Heart left ventricle (tissue), 16 donors: Measurements from ENCODE around the gene FMOD. TPM values are rescaled to one million over a fixed set of nuclear protein-coding genes. Genes with fewer than 3 reads are reported as not detected.

Experiments
- ATAC-seq, 4 donors: fragments of 200-7000 bp; cut with Tn5 transposase; one replicate each; pipeline ENCODE4 v1.9.1; 2020 to 2022; ENCODE audit warnings: moderate library complexity in 4 of 4, mild to moderate bottlenecking in 3 of 4, moderate number of reproducible peaks in 1 of 4
- DNase-seq, 5 donors: peaks; one replicate each; pipeline ENCODE4 v3.0.0-alpha.2; 2020
- H3K27ac ChIP-seq, 12 donors: fragments of 200-600 bp; sonication (generic) in 4 of 12; one replicate each; pipeline versions ENCODE4 v1.5.0 to v1.8.0; 2016 to 2022; ENCODE audit warnings: mild to moderate bottlenecking in 2 of 12
- H3K27me3 ChIP-seq, 9 donors: fragments of 200-600 bp; sonication (generic) in 2 of 9; one replicate each; pipeline versions ENCODE4 v1.5.1 to v1.8.0; 2016 to 2022; ENCODE audit warnings: mild to moderate bottlenecking in 3 of 9
- H3K36me3 ChIP-seq, 9 donors: fragments of 200-600 bp; sonication (generic) in 2 of 9; one replicate each; pipeline versions ENCODE4 v1.5.0 to v1.8.0; 2018 to 2022; ENCODE audit warnings: mild to moderate bottlenecking in 2 of 9
- H3K4me1 ChIP-seq, 12 donors: fragments of 200-600 bp; sonication (generic) in 4 of 12; one replicate each; pipeline versions ENCODE4 v1.5.0 to v1.8.0; 2016 to 2022; ENCODE audit warnings: mild to moderate bottlenecking in 3 of 12
- H3K4me3 ChIP-seq, 12 donors: fragments of 200-600 bp; sonication (generic) in 4 of 12; one replicate each; pipeline versions ENCODE4 v1.5.0 to v1.8.0; 2017 to 2022; ENCODE audit warnings: mild to moderate bottlenecking in 9 of 12, moderate library complexity in 4 of 12
- H3K9me3 ChIP-seq, 12 donors: fragments of 200-600 bp; sonication (generic) in 4 of 12; one replicate each; pipeline versions ENCODE4 v1.5.0 to v1.8.0; 2016 to 2022; ENCODE audit warnings: mild to moderate bottlenecking in 1 of 12
- POLR2A ChIP-seq, 2 donors: fragments of 450-650 bp; IDR thresholded peaks; one replicate each; pipeline ENCODE4 v1.6.1; 2017; ENCODE audit warnings: antibody characterized with exemption in 2 of 2, mild to moderate bottlenecking in 2 of 2, moderate library complexity in 2 of 2
- WGBS, 4 donors: extraction: QIAGEN DNeasy Blood & Tissue Kit in 2 of 4; methylation state at CpG; one replicate each; pipeline versions ENCODE4 v1.1.5 to v1.1.7; 2013 to 2018; 5-methylcytosine and 5-hydroxymethylcytosine counted together
- intact Hi-C, 10 donors: fragments of 100-400 bp; cut with DNase I; formaldehyde crosslinking; loops; one replicate each; pipeline versions ENCODE4 v1.11.1 to v1.14.2; 2022
- polyA plus RNA-seq, 2 donors: library from polyadenylated mRNA; stranded (reverse); fragments of 200-250 nt; gene quantifications; one replicate each; pipeline ENCODE4 v1.2.3, GENCODE V29; 2013
- total RNA-seq, 9 donors: library from RNA; depleted of rRNA in 2 of 9; stranded (reverse); fragments of >200 nt in 2 of 9; fragmentation: NEBNext Ultra II Directional in 3 of 9; extraction: Animal tissue kit (Norgen Biotek cat#: 25700) in 3 of 9; gene quantifications; one replicate each; pipeline versions ENCODE4 v1.1.0 to v1.2.4, GENCODE V29; 2016 to 2023
- TF ChIP-seq, protein P1 (sequence below), 12 donors: fragments of 200-600 bp; sonication (generic) in 4 of 12; IDR thresholded peaks; one replicate each; pipeline versions ENCODE4 v1.5.0 to v1.8.0; 2018 to 2022; ENCODE audit warnings: antibody characterized with exemption in 12 of 12, mild to moderate bottlenecking in 5 of 12
- donor health status: ischemic (EF 13 %, LVEDD 7.1; RV severe dilation, severe dysfunction).
- donor health status: healthy with polysubstance abuse.
- donor health status: DM: no; HTN: yes; CAD: no.
- donor health status: DM: no; HTN: no; CAD: no.
- donor health status: ischemic (EF 25% LVEDD 6.9; RV normal size, moderate dysfunction).
- donor health status: ischemic (EF 25% LVEDD 5.7; RV mildly dilated, moderate dysfunction).
- donor health status: healthy.
- donor health status: DM: yes; HTN: yes; CAD: no.
- donor health status: ischemic (EF 35%, LVEDD 5.7; RV mildly dilated, moderate dysfunction).
- donor health status: nonischemic (EF 11% LVEDD 7.7; RV severe dilation, severe dysfunction).
- donor health status: DM: yes; HTN: yes; CAD: no.
- donor health status: PGD.
- donor health status: ischemic (EF 29% LVEDD 5.4; RV normal size, mild dysfunction).
- donor health status: nonischemic (EF 23%, LVEDD 6.1; RV moderate dilation, normal function).

FMOD gene
- total and polyA plus RNA-seq, 11 donors = 3.0 to 33.2 (median 8.1) TPM

GRCh38 chr1:203361945-203362719 is 11.2 kb upstream of the FMOD start:
- intact Hi-C loops = loop anchor here in 1 of 10 donors (10.0 kb wide), 1 partner anchor 113 kb away; the partner anchor contains the start of gene PRELP
- Histone ChIP-seq H3K36me3 (no peaks in the 10 kb centered on the region), H3K27ac (no peak overlapping the region), H3K4me3 (no peak overlapping the region), H3K27me3 (peaks cover 0 to 12% (median 0%) of the 10 kb centered on the region in 9 donors), H3K9me3 (no peaks in the 10 kb centered on the region), H3K4me1 (peaks cover 0 to 26% (median 10%) of the 10 kb centered on the region in 12 donors)
- ATAC-seq (no peak), DNase-seq (no peak)
- TF ChIP-seq POLR2A (IDR thresholded peaks at IDR 0.05) = no peak
- TF ChIP-seq, protein P1, sequence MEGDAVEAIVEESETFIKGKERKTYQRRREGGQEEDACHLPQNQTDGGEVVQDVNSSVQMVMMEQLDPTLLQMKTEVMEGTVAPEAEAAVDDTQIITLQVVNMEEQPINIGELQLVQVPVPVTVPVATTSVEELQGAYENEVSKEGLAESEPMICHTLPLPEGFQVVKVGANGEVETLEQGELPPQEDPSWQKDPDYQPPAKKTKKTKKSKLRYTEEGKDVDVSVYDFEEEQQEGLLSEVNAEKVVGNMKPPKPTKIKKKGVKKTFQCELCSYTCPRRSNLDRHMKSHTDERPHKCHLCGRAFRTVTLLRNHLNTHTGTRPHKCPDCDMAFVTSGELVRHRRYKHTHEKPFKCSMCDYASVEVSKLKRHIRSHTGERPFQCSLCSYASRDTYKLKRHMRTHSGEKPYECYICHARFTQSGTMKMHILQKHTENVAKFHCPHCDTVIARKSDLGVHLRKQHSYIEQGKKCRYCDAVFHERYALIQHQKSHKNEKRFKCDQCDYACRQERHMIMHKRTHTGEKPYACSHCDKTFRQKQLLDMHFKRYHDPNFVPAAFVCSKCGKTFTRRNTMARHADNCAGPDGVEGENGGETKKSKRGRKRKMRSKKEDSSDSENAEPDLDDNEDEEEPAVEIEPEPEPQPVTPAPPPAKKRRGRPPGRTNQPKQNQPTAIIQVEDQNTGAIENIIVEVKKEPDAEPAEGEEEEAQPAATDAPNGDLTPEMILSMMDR (IDR thresholded peaks at IDR 0.05) = no peak
- WGBS, 4 donors = 77 to 84% (median 82%) methylated on average over 3 to 6 of the region's 6 CpGs

- Histone ChIP-seq H3K4me3 (no peak overlapping the region), H3K4me1 (peaks cover 0 to 26% (median 10%) of the 10 kb centered on the region in 12 donors), H3K9me3 (no peaks in the 10 kb centered on the region), H3K27me3 (peaks cover 0 to 12% (median 0%) of the 10 kb centered on the region in 9 donors), H3K36me3 (no peaks in the 10 kb centered on the region), H3K27ac (no peak overlapping the region)
- WGBS, 4 donors = 94 to 96% (median 94%) methylated on average over 9 to 10 of the region's 10 CpGs
- ATAC-seq (no peak), DNase-seq (no peak)
- intact Hi-C loops = loop anchor here in 1 of 10 donors (10.0 kb wide), 1 partner anchor 114 kb away; the partner anchor contains the start of gene PRELP
- TF ChIP-seq, protein P1 (IDR thresholded peaks at IDR 0.05) = no peak
- TF ChIP-seq POLR2A (IDR thresholded peaks at IDR 0.05) = no peak
Observed at GRCh38 chr1:203360547-203361185, 9.7 kb upstream of the FMOD start.

- H3K36me3 ChIP-seq = no peaks in the 10 kb centered on the region
- DNase-seq (no peak), ATAC-seq (no peak)
- no peak for TF ChIP-seq POLR2A (IDR thresholded peaks at IDR 0.05)
- TF ChIP-seq, protein P1 (IDR thresholded peaks at IDR 0.05) = no peak
- no peak overlapping the region for H3K4me3 ChIP-seq
- H3K27ac ChIP-seq = no peak overlapping the region
- H3K4me1 ChIP-seq = peaks cover 0 to 16% (median 2%) of the 10 kb centered on the region in 12 donors
- H3K27me3 ChIP-seq = peaks cover 0 to 7% (median 0%) of the 10 kb centered on the region in 9 donors
- intact Hi-C loops = loop anchor here in 1 of 10 donors (10.0 kb wide), 1 partner anchor 346 kb away; no protein-coding TSS in a partner anchor
- H3K9me3 ChIP-seq = no peaks in the 10 kb centered on the region
Observed at GRCh38 chr1:203359010-203359571, 8.2 kb upstream of the FMOD start.

DNA sequence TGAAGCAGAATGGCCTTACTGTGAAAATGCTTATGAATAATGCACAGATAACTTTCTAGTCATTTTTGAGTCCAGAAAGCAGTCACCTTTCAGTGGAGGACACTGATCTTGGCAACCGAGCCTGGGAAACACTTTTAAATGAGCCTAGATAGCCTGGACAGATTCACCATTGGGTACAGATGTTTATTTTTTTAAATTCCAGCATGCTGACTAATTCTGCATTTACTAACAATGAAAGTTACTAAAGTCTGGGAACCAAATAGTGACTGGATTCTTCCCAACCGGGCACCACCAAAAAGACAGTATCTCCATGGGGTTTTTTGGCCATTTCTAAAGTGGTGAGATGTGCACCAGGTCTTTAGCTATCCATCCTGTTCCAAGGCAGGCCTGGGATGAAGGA is 3.3 kb upstream of the FMOD start:
- no peaks in the 10 kb centered on the region for H3K9me3 ChIP-seq
- 63 to 82% (median 71%) methylated on average over 2 of the region's 2 CpGs for WGBS, 4 donors
- H3K36me3 ChIP-seq = peaks cover 0 to 1% (median 0%) of the 10 kb centered on the region in 9 donors
- intact Hi-C loops = loop anchor here in 2 of 10 donors (5.0 to 10.0 kb wide), 2 partner anchors 348 to 351 kb away; no protein-coding TSS in a partner anchor
- DNase-seq (no peak), ATAC-seq (no peak)
- peak overlapping the region in 1 of 12 donors; percentile 45 for H3K27ac ChIP-seq
- H3K4me3 ChIP-seq = no peak overlapping the region
- H3K4me1 ChIP-seq = peaks cover 0 to 23% (median 0%) of the 10 kb centered on the region in 12 donors
- TF ChIP-seq POLR2A (IDR thresholded peaks at IDR 0.05) = no peak
- TF ChIP-seq, protein P1 (IDR thresholded peaks at IDR 0.05) = no peak
- peaks cover 0 to 5% (median 0%) of the 10 kb centered on the region in 9 donors for H3K27me3 ChIP-seq
